ENCODE measurements around the gene CEACAM19. TPM values are rescaled to one million over a fixed set of nuclear protein-coding genes. Genes with fewer than 3 reads are reported as not detected.
A peak's percentile ranks its signal among the peaks of the same experiment; 100 is the strongest.

The CEACAM19 gene
- total and polyA plus RNA-seq, 2 of the 4 experiments (the other 2 are of a cell fraction) = 0.72 to 9.3 TPM

DNA sequence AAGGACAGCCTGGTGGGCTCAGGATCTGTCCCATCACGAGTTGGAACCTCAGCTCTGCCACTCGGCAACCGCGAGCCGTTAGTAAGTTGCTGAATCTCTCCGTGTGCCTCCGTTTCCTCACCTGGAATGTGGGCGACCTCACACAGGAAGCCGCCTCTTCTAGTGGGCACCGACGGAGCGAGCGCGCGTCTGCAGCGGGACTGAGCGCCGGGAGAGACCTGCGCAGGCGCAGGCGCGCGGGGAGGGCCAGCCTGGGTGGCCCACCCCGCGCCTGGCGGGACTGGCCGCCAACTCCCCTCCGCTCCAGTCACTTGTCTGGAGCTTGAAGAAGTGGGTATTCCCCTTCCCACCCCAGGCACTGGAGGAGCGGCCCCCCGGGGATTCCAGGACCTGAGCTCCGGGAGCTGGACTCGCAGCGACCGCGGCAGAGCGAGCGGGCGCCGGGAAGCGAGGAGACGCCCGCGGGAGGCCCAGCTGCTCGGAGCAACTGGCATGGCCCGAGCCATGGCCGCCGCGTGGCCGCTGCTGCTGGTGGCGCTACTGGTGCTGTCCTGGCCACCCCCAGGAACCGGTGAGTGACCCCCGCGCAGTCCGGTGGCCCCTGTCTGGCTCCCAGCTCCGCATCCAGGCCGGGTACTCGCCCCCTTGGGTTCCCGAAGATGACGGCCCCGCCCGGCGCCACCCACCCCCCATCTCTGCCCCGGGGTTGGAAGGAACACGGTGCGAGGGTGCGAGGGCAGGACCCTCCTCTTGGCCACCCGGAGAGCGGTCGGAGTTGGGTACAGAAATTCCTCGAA lies 27.5 kb upstream of the CEACAM19 start, which contains the start of gene PVR:
TSS of gene PVR (plus strand) at position 306 of the 797 bp plus-strand sequence. CDS start at position 493, 187 bp downstream.
- Histone ChIP-seq H3K4ac (ENCODE audit: low read depth, low read length) (peak within 1 kb of the TSS; percentile 100), H4K91ac (ENCODE audit: insufficient read depth, low read depth, low read length) (peak within 1 kb of the TSS; percentile 98), H2AFZ (replicated peaks; ENCODE audit: low read length, poor library complexity) (peak within 1 kb of the TSS; percentile 94), H3K18ac (ENCODE audit: low read depth, low read length) (peak within 1 kb of the TSS; percentile 71), H3K79me1 (ENCODE audit: low read depth in 1 of 2, low read length in 2 of 2) (peaks cover 27 to 52% of the 10 kb centered on the region in 2 experiments), H3K27ac (ENCODE audit: insufficient read depth, low read length) (peak within 1 kb of the TSS; percentile 91), H3K36me3 (ENCODE audit: control insufficient read depth, insufficient read depth, low read length) (peaks cover 17% of the 10 kb centered on the region), H2BK5ac (ENCODE audit: low read depth, low read length, poor library complexity, severe bottlenecking) (peak within 1 kb of the TSS; percentile 74), H2AK9ac (replicated peaks; ENCODE audit: low read depth, low read length, poor library complexity) (peak within 1 kb of the TSS; percentile 88), H3K9me1 (ENCODE audit: insufficient read depth, low read length) (peaks cover 23% of the 10 kb centered on the region), H3K56ac (ENCODE audit: extremely low read depth, insufficient read depth, low read length) (peak within 1 kb of the TSS; percentile 82), H3K4me2 (ENCODE audit: low read depth, low read length) (peak within 1 kb of the TSS; percentile 97), H2BK20ac (ENCODE audit: low read depth, low read length) (peak within 1 kb of the TSS; percentile 99), H3K14ac (replicated peaks; ENCODE audit: low read depth, low read length) (peak within 1 kb of the TSS; percentile 100), H4K5ac (ENCODE audit: low read depth, low read length) (peak within 1 kb of the TSS; percentile 89), H4K20me1 (ENCODE audit: insufficient read depth, low read length) (peaks cover 39% of the 10 kb centered on the region), H3K27me3 (ENCODE audit: control insufficient read depth, insufficient read depth, low read length) (no peaks in the 10 kb centered on the region), H2AK5ac (ENCODE audit: low read depth, low read length) (peak within 1 kb of the TSS; percentile 96), H4K8ac (ENCODE audit: low read depth in 2 of 2, low read length in 2 of 2) (peak within 1 kb of the TSS; percentile 92 to 98), H3K23ac (ENCODE audit: low read depth, low read length) (peak within 1 kb of the TSS; percentile 100), H3K4me3 (ENCODE audit: insufficient read depth, low read depth, low read length) (peak within 1 kb of the TSS; percentile 77), H3K9me3 (ENCODE audit: control insufficient read depth, insufficient read depth, low read length) (no peaks in the 10 kb centered on the region), H2BK120ac (ENCODE audit: low read depth, low read length) (peak within 1 kb of the TSS; percentile 100), H2BK15ac (ENCODE audit: low read depth, low read length) (peak within 1 kb of the TSS; percentile 77; the same call in 2 of the 3 replicates), H3K4me1 (ENCODE audit: control insufficient read depth, insufficient read depth, low read length) (peaks cover 14% of the 10 kb centered on the region), H3K9ac (ENCODE audit: low read depth, low read length) (peak within 1 kb of the TSS; percentile 90)
- 1% methylated on average over 40 of the region's 70 CpGs; no CpG with 5 or more reads in 1 of the 2 experiments for WGBS, 2 experiments (ENCODE audit: extremely low coverage in 2 of 2, insufficient read length in 1 of 2)
- POLR2A ChIA-PET (ENCODE audit: unreplicated experiment) = interaction anchor here (0.5 to 1.0 kb wide), 5 partner anchors 18 to 974 kb away, joined by 3 to 4 read pairs (median 4); partner anchors contain the start of gene PLAUR
- BruUV-seq (replicated peaks) = TSS peak; percentile 77
- TF ChIP-seq ELK1 (IDR thresholded peaks at IDR 0.05; ENCODE audit: borderline replicate concordance, low read depth, low read length) (no peak), RFX5 (IDR thresholded peaks at IDR 0.05; ENCODE audit: low read depth, low read length) (no peak), POLR2A (IDR thresholded peaks at IDR 0.05; ENCODE audit: low read depth, low read length) (peak; percentile 83), MXI1 (IDR thresholded peaks at IDR 0.05; ENCODE audit: borderline replicate concordance, low read depth, low read length) (peak; percentile 90)
- CTCF ChIA-PET = interaction anchor here (0.6 to 0.9 kb wide), 2 partner anchors 10 to 34 kb away, joined by 3 to 8 read pairs; no protein-coding TSS in a partner anchor
- intact Hi-C loops (cut with micrococcal nuclease) (loop anchor here (2.0 to 5.0 kb wide), 2 partner anchors 42 to 55 kb away; no protein-coding TSS in a partner anchor), dilution Hi-C loops (cut with HindIII; ENCODE audit: low sequenced_read_pairs, unreplicated experiment) (no loop called here), in situ Hi-C loops (cut with MboI; ENCODE audit: low sequenced_read_pairs) (no loop called here)
- DNase-seq (peak; percentile 77), ATAC-seq (ENCODE audit: low read depth) (peak; percentile 92)

Measured in IMR-90 (cell line).